GM18951 (cell line): ENCODE results near the gene MZT1.

ENCODE experiments used
- POLR2A ChIP-seq: IDR thresholded peaks from 4 replicates; pipeline ENCODE4 v1.6.1; 2011; ENCODE audit warnings: mild to moderate bottlenecking; ENCODE audit not compliant: insufficient read length, insufficient read depth; ENCODE audit errors: extremely low read depth
- in situ Hi-C: fragments of 300-500 bp; cut with MboI; formaldehyde crosslinking; loops from one replicate; pipeline ENCODE4 v1.12.0; 2022; ENCODE audit warnings: low sequenced_read_pairs, mixed read lengths, inconsistent platforms; ENCODE audit not compliant: unreplicated experiment

Gene MZT1

DNA sequence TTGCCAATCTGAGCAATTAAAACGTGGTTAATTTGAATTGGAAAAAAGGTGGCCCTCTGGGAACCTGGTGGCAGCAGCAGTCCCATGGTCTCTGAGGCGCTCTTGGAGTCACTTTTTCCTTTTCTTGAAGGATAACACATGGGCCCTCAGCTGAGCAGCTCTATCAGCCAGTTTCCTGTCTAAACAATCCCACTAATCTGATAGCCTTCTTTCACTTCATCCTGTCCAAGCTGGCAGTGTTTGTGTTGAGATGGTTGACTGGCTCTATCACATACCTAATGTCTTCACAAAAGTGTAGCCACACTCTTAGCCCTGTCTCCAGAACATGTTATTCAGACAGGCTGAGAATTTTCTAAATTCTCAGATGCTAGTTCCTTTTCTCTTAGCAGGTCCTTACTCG, 10.7 kb downstream of the MZT1 start:
- no peak for TF ChIP-seq POLR2A
- in situ Hi-C loops, result no loop called here

DNA sequence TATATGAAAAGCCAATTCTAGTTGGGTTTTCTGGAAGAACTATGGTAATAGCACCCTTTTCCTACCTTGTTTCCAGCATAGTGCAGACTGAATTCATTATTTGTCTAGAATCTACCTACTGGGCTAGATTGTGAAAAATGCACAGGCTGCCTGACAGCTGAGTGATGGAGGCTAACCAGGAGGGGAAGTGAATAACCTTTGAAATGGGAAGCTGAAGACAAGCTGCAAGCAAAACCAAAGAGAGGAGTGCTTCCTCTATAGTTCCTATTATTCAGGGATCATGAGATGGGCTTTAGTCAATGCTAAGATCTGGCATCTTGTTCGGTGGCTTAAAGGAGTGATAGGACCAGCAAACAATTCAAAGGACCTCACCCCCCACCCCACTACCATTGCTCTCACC, 26.9 kb downstream of the MZT1 start:
- in situ Hi-C loops, result no loop called here
- no peak for TF ChIP-seq POLR2A

DNA sequence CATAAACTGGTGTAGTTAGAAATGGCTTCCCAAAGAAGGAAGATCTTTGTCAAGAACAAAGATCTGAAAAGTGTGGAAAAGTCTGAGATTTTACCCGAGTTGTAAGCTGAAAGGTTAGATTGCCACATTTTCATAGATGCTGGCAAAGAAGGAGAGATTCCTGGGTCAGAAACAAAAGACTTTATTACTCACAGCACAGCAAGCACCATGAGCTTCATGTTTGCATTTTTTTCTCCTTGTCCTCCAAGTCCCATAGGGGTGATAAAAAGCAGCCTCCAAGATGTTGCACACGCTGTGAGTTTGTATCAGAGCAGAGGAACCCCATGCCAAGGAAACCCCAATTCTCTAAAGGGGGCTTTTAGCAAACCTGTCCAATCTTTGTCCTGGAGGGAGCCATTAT, 29.3 kb downstream of the MZT1 start:
- TF ChIP-seq POLR2A, result no peak
- in situ Hi-C loops, result no loop called here

DNA sequence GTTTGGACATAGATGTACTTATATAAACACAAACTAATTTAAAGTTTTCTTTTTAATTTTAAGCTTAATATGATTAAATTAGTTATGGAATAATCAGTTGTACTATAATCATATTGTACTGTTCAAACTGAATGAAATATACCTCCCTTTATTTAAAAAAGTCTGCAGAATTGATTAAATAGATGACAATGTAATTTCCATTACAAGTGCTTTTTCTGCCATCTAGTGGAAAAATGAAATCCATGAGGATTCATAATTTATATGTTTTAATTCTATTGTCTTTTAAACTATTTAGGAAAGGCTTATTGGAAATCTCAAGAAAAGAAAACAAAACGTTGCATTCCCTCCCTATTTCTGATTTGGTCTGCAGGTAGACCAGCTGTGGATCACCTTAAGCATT, 30.9 kb downstream of the MZT1 start:
- in situ Hi-C loops, result no loop called here

DNA sequence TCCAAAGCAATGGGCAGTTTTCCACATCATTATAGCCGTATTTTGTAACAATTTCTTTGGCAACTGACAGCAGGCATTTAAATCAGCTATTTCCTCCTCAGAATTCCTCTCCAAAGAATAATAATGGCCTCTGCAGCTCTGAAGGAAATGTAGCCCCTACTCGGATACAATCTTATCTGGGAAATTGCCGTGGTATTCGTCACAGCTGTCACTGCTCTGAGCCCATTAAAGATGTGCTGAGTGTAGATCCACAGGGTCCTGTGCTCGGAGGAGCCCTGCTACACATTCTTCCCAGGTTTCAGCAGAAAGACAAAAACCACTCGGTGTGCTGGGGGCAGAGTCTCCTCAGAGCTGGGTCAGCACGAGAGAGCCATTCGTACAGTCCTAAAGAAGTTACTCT, 33.1 kb downstream of the MZT1 start:
- in situ Hi-C loops, result no loop called here
- TF ChIP-seq POLR2A, result no peak

More for the DNA sequence above, 30.9 kb downstream of the MZT1 start:
- TF ChIP-seq POLR2A, result no peak

DNA sequence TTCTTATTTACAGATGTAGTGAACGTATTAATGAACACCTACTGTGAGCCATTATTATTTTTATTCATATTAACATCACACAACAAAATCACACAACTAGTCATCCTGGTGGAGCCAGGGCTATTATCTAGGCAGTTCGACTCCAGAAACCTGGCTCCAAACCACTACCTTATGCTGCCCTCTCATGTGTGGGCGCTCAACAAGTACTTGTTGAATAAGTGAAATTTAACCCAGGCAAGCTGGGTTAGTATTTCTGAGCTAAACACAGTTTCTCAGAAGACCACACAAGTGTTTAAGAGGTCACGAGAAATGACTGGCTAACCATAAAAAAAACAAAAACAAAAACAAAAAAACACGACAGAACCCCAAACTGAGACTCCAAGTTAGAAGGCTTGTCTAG, 33.6 kb downstream of the MZT1 start:
- no peak for TF ChIP-seq POLR2A
- in situ Hi-C loops, result no loop called here

DNA sequence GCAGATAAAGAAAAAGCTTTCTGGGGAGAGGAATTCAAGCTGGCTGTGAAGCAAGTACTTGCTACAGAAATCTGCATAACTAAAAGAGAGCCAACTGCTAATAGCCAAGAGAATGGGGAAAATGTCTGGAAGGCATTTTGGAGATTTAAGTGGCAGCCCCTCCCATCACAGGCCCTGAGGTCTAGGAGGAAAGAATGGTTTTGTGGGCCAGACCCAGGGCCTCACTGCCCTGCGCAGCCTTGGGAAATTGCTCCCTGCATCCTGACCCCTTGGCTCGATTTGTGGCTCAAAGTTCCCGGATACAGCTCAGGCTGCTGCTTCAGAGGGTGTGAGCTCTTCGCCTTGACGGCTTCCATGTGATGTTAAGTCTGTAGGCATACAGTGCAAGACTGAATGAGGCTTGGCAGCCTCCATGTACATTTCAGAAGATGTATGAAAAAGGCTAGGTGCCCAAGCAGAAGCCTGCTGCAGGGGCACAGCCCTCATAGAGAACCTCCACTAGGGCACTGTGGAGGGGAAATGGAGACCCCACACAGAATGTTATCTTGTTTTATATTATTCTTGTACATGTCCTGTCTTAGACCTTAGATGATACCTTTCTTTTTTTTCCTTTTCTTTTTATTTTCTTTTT, 34.4 kb downstream of the MZT1 start:
- no peak for TF ChIP-seq POLR2A
- in situ Hi-C loops, result no loop called here

DNA sequence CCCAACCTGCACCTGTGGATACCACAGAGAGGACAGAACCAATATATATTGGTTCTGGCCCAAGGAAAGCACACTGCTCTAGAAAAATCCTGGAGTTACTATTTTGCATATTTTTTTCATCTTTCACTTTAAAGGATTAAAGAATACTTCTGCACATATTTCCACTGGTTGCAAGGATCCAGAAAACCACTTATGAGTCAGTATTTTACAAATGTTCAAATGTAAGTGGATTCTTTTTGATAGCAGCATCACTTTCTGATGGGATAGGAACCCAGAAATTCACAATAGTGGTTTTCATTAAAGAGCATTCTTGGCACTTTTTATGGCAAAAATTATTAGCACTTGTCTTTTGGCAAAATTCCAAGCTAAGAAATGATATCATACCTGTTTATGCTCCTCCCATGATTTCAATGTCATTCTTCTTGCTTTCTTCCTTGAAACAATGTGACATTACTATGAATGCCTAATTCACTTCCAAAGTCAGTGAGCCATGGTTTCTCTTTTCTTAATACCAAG, 38.2 kb downstream of the MZT1 start:
- TF ChIP-seq POLR2A, result no peak
- in situ Hi-C loops, result no loop called here

DNA sequence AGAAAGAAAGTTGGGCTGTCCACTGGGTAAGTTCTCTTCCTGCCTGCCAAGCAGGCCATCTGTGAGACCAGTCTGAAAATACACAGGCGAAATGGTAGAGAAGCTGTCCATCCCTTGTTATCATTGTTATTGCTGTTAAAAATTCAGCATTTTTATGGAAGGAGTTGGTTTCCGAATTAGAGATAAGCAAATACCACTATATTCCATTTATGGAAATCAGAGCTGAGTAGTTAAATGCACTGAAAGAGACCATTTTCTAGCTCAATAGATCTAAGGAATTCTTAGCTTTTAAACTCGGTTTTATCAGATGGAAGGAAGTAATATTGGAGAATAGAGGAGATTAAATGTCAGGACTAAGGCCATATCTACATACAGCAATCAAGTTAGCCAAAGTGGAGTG, 40.7 kb downstream of the MZT1 start:
- in situ Hi-C loops, result no loop called here
- no peak for TF ChIP-seq POLR2A

DNA sequence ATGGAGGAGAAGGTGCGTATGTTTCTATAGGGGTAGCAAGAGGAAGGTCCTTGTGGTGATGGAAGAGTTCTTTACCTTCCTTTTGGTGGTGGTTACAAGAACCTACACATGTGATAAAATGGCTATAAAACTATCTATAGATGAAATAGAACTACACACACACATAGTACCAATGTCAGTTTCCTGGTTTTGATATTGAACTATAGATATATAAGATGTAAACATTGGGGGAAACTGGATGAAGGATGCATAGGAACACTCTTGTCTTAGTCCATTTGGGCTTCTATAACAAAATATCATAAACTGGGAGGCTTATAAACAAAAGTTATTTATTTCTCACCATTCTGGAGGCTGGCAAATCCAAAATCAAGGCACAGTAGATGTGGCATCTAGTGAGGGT, 47.1 kb downstream of the MZT1 start:
- in situ Hi-C loops, result no loop called here
- TF ChIP-seq POLR2A, result no peak

DNA sequence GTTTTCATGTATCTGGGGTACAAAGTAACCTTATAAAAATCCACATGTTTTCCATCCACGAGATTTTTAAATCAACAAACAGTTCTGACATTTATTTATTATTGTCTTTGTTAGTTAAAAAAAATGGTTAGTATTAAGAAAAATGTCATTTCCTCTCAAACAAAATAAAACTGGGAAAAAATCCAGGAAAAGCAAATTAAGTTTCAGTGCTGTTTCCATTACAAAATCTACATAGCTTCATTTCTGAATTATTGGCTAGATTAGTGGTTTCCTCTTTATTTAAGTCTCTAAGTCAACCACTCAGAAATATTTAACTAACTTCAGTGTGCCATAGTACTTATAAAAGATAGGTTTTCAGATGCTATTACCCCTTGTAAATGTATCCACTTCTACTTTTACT, 49.1 kb downstream of the MZT1 start:
- in situ Hi-C loops, result no loop called here
- TF ChIP-seq POLR2A, result no peak

DNA sequence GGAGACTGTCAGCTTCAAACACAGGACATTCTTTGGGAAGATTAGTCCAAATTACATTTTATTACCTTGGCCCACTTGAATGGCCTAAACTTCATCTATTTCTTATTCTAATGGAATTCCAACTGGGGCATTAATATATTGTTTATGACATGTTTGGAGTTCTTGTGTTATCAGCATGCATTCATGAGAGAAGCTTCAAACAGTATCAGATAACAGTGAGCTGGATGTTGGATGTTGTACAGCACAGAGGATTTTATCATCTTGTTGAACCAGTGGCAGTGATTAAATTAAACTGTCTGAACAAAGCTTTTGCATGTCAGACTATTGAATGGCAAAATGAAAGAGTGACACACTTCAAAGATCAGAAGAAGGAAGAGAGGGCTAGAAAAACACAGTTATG, 50.0 kb downstream of the MZT1 start:
- in situ Hi-C loops, result no loop called here
- TF ChIP-seq POLR2A, result no peak

DNA sequence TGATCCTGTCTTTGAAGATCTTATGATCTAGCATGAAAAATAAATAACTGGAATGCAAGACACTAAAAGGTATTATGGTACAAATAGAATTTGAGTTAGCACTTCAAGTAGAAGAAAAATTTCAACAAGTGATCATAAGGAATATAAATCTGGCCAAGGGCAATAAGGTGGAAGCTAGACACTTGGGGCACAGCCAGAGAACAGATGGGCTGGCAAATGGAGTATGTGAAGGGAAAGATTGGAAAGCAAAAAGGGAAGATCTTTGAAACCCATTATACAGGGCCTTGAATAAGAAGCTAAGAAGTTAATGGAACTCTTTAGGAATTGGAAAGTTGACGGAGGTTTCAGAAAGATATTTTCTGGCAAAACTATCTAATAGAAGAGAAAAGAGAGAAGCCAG, 61.0 kb downstream of the MZT1 start:
- TF ChIP-seq POLR2A, result no peak
- in situ Hi-C loops, result no loop called here

DNA sequence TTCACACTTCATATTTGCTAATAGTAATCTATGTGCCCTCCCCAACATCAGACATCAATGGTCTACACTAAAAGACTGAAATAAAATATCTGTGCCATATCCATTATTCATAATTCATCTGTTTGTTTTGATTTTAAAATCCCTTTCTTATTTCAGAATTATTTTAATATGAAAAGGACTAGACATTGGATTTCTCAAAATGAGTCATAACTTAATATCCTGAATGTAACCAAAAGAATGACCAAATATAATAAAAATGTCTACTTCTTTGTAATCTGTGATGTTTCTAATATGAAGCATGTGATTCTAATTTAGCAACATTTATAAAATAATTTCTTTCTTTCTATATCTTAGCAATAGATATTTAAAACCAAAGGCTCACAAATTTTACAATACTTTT, 64.9 kb downstream of the MZT1 start:
- TF ChIP-seq POLR2A, result no peak
- in situ Hi-C loops, result no loop called here
